Mesangial cell (primary cell): Measurements from ENCODE around the gene TECTA. TPM values are rescaled to one million over a fixed set of nuclear protein-coding genes. Genes with fewer than 3 reads are reported as not detected.

ENCODE experiments used
- total RNA-seq: library from RNA; depleted of rRNA; stranded (reverse); fragments of >200 nt; gene quantifications from 2 replicates; pipeline ENCODE4 v1.2.3, GENCODE V29; 2015

TECTA gene, protein sequence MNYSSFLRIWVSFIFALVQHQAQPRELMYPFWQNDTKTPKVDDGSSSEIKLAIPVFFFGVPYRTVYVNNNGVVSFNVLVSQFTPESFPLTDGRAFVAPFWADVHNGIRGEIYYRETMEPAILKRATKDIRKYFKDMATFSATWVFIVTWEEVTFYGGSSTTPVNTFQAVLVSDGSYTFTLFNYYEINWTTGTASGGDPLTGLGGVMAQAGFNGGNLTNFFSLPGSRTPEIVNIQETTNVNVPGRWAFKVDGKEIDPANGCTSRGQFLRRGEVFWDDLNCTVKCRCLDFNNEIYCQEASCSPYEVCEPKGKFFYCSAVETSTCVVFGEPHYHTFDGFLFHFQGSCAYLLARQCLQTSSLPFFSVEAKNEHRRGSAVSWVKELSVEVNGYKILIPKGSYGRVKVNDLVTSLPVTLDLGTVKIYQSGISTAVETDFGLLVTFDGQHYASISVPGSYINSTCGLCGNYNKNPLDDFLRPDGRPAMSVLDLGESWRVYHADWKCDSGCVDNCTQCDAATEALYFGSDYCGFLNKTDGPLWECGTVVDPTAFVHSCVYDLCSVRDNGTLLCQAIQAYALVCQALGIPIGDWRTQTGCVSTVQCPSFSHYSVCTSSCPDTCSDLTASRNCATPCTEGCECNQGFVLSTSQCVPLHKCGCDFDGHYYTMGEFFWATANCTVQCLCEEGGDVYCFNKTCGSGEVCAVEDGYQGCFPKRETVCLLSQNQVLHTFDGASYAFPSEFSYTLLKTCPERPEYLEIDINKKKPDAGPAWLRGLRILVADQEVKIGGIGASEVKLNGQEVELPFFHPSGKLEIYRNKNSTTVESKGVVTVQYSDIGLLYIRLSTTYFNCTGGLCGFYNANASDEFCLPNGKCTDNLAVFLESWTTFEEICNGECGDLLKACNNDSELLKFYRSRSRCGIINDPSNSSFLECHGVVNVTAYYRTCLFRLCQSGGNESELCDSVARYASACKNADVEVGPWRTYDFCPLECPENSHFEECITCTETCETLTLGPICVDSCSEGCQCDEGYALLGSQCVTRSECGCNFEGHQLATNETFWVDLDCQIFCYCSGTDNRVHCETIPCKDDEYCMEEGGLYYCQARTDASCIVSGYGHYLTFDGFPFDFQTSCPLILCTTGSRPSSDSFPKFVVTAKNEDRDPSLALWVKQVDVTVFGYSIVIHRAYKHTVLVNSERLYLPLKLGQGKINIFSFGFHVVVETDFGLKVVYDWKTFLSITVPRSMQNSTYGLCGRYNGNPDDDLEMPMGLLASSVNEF (N-terminal part only)
- under 0.01 and 0.63 TPM in 2 replicates for total RNA-seq

DNA sequence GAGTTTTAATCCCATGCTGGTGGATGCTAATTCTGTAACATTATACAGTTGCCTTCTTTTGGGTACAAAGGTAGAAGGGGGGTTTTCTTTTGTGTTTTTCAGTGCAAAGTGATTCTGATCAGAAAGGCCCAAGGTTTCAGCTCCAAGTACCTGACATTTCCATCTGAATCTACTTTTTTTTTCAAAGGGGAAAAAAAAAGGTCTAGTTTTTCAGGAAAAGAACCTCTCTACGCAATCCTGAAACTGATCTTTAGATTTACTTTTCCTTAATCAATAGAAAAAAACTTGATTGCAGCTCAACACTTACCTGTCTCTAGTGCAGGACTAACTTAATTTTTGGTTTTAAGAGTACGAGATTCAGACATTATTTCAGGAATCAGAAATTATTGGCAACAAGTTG is at the start of gene TECTA:
TECTA (plus strand) TSS at position 301 of the 400 bp plus-strand sequence. CDS start 1,423 bp downstream, outside the sequence.

Other genes starting within 250 kb of the TECTA start
- gene TBCEL, start 77.1 kb upstream of the TECTA start, total RNA-seq = 4.7 and 11.2 TPM in 2 replicates
- gene SC5D, start 191.5 kb downstream of the TECTA start, total RNA-seq = 20.5 and 21.8 TPM in 2 replicates